Transverse colon (tissue), 4 donors: ENCODE results near the gene CHKA. TPM values are rescaled to one million over a fixed set of nuclear protein-coding genes. Genes with fewer than 3 reads are reported as not detected.

Source experiments
- DNase-seq: peaks from one replicate; pipeline ENCODE4 v3.0.0-alpha.2; 2019
- H3K27ac ChIP-seq, 4 donors: fragments of 200-600 bp; sonication (generic); 2 replicates each; pipeline ENCODE4 v1.5.1; 2016 to 2018; ENCODE audit warnings: inconsistent platforms in 4 of 4
- H3K27me3 ChIP-seq: fragments of 200-600 bp; sonication (generic); 2 replicates; pipeline ENCODE4 v1.5.1; 2017; ENCODE audit warnings: inconsistent platforms
- H3K36me3 ChIP-seq, 4 donors: fragments of 200-600 bp; sonication (generic); 2 replicates each; pipeline ENCODE4 v1.5.1; 2017 to 2019; ENCODE audit warnings: inconsistent platforms in 4 of 4
- H3K4me1 ChIP-seq, 4 donors: fragments of 200-600 bp; sonication (generic); 2 replicates each; pipeline ENCODE4 v1.5.1; 2017 to 2020; ENCODE audit warnings: inconsistent platforms in 4 of 4
- H3K4me3 ChIP-seq, 4 donors: fragments of 200-600 bp; sonication (generic); 1 replicate in 1 of 4; 2 replicates in 3 of 4; pipeline versions ENCODE4 v1.5.1 to v1.6.1; 2017 to 2019; ENCODE audit warnings: inconsistent platforms in 4 of 4
- H3K9me3 ChIP-seq, 2 donors: fragments of 200-600 bp; sonication (generic); 2 replicates each; pipeline ENCODE4 v1.5.1; 2017 to 2019; ENCODE audit warnings: inconsistent platforms in 2 of 2
- CTCF ChIP-seq, 5 experiments: fragments of 200-600 bp in 3 of 5; fragments of 450-650 bp in 2 of 5; sonication (generic) in 3 of 5; IDR thresholded peaks; 1 replicate in 2 of 5; 2 replicates in 3 of 5; pipeline ENCODE4 v1.5.1; 2016 to 2017; ENCODE audit warnings: antibody characterized with exemption in 5 of 5, inconsistent platforms in 3 of 5, mild to moderate bottlenecking in 2 of 5, moderate library complexity in 1 of 5
- EP300 ChIP-seq: sonication (generic); formaldehyde crosslinking; IDR thresholded peaks from one replicate; pipeline ENCODE4 v1.6.1; 2017; ENCODE audit warnings: antibody characterized with exemption, low read depth
- POLR2A ChIP-seq: fragments of 450-650 bp; IDR thresholded peaks from one replicate; pipeline ENCODE4 v1.6.1; 2016; ENCODE audit warnings: antibody characterized with exemption, mild to moderate bottlenecking, moderate library complexity
- POLR2AphosphoS5 ChIP-seq, 3 donors: sonication (generic); formaldehyde crosslinking; IDR thresholded peaks; one replicate each; pipeline ENCODE4 v1.6.1; 2016; ENCODE audit warnings: antibody characterized with exemption in 3 of 3
- WGBS, 2 donors: methylation state at CpG; one replicate each; pipeline ENCODE4 v1.1.5; 2018; ENCODE audit warnings: low coverage in 1 of 2; 5-methylcytosine and 5-hydroxymethylcytosine counted together
- in situ Hi-C, 4 donors: fragments of 200-750 bp; cut with MboI; loops; one replicate each; pipeline versions ENCODE4 v1.15.0 to v1.15.1; 2017; ENCODE audit warnings: low sequenced_read_pairs in 3 of 4, low pct_ligation_motif_present in 1 of 4, low pct_unique_long_range_greater_than_20kb in 1 of 4
- intact Hi-C: fragments of 100-400 bp; cut with DNase I; formaldehyde crosslinking; loops from one replicate; pipeline ENCODE4 v1.15.1; 2023; ENCODE audit warnings: low total_unique reads
- total RNA-seq, 4 donors: library from RNA; depleted of rRNA; stranded (reverse); fragments of >200 nt; gene quantifications; one replicate each; pipeline ENCODE4 v1.1.0, GENCODE V29; 2016

CHKA gene
- total RNA-seq, 4 donors from 2014 or later, result 41.6 to 253 (median 121) TPM

GRCh38 chr11:68074584-68075352 is 46.4 kb downstream of the CHKA start:
- 82 to 86% methylated on average over 6 to 10 of the region's 10 CpGs for WGBS, 2 donors
- in situ Hi-C loops, result loop anchor here in 1 of 4 donors (10.0 kb wide), 1 partner anchor 90 kb away; no protein-coding TSS in a partner anchor

GRCh38 chr11:68071281-68072048 is 49.7 kb downstream of the CHKA start:
- no peak for DNase-seq
- Histone ChIP-seq H3K4me1 (no peaks in the 10 kb centered on the region), H3K27ac (no peak overlapping the region), H3K4me3 (no peak overlapping the region), H3K36me3 (peaks cover 0 to 47% (median 23%) of the 10 kb centered on the region in 4 donors), H3K9me3 (no peaks in the 10 kb centered on the region), H3K27me3 (no peaks in the 10 kb centered on the region)
- intact Hi-C loops, result no loop called here
- WGBS, 2 donors, result 80% methylated on average over 3 of the region's 3 CpGs; no CpG with 5 or more reads in 1 of the 2 donors
- TF ChIP-seq POLR2A (no peak), EP300 (no peak), CTCF (IDR thresholded peaks at IDR 0.05) (no peak), POLR2AphosphoS5 (IDR thresholded peaks at IDR 0.05) (no peak)
- in situ Hi-C loops, result loop anchor here in 1 of 4 donors (10.0 kb wide), 1 partner anchor 93 kb away; no protein-coding TSS in a partner anchor

More at GRCh38 chr11:68074584-68075352, 46.4 kb downstream of the CHKA start:
- intact Hi-C loops, result no loop called here
- Histone ChIP-seq H3K27me3 (no peaks in the 10 kb centered on the region), H3K9me3 (no peaks in the 10 kb centered on the region), H3K4me1 (peaks cover 0 to 2% (median 0%) of the 10 kb centered on the region in 4 donors), H3K36me3 (peaks cover 0 to 22% (median 8%) of the 10 kb centered on the region in 4 donors), H3K4me3 (no peak overlapping the region), H3K27ac (no peak overlapping the region)
- TF ChIP-seq POLR2A, result no peak
- TF ChIP-seq EP300, result no peak
- no peak for TF ChIP-seq CTCF (IDR thresholded peaks at IDR 0.05)
- TF ChIP-seq POLR2AphosphoS5 (IDR thresholded peaks at IDR 0.05), result no peak
- DNase-seq, result no peak

- Histone ChIP-seq H3K36me3 (peaks cover 0 to 75% (median 35%) of the 10 kb centered on the region in 4 donors), H3K4me1 (no peaks in the 10 kb centered on the region), H3K27ac (no peak overlapping the region), H3K4me3 (no peak overlapping the region), H3K9me3 (no peaks in the 10 kb centered on the region), H3K27me3 (no peaks in the 10 kb centered on the region)
- DNase-seq, result no peak
- 94 to 100% methylated on average over 5 of the region's 5 CpGs for WGBS, 2 donors
- in situ Hi-C loops, result no loop called here
- no peak for TF ChIP-seq EP300
- intact Hi-C loops, result no loop called here
Observed at GRCh38 chr11:68067991-68068390, 53.2 kb downstream of the CHKA start.

GRCh38 chr11:68066742-68067141 is 54.4 kb downstream of the CHKA start:
- 91 to 100% methylated on average over 1 to 3 of the region's 3 CpGs for WGBS, 2 donors

More at GRCh38 chr11:68066742-68067141, 54.4 kb downstream of the CHKA start:
- no peak for TF ChIP-seq POLR2AphosphoS5 (IDR thresholded peaks at IDR 0.05)
- TF ChIP-seq CTCF (IDR thresholded peaks at IDR 0.05), result no peak
- TF ChIP-seq POLR2A, result no peak
- no peak for TF ChIP-seq EP300
- Histone ChIP-seq H3K4me1 (no peaks in the 10 kb centered on the region), H3K9me3 (no peaks in the 10 kb centered on the region), H3K36me3 (peaks cover 0 to 82% (median 34%) of the 10 kb centered on the region in 4 donors), H3K27ac (no peak overlapping the region), H3K4me3 (no peak overlapping the region), H3K27me3 (no peaks in the 10 kb centered on the region)
- in situ Hi-C loops (no loop called here), intact Hi-C loops (no loop called here)
- no peak for DNase-seq
